Activated CD8-positive, alpha-beta T cell treated with anti-CD3 and anti-CD28 coated beads for 36 hours (primary cell): ENCODE measurements around the gene RPL36A. TPM values are rescaled to one million over a fixed set of nuclear protein-coding genes. Genes with fewer than 3 reads are reported as not detected.

Experiments used
- ATAC-seq: fragments of 200-7000 bp; cut with Tn5 transposase; one replicate; pipeline ENCODE4 v1.10.0; 2021; ENCODE audit warnings: mild to moderate bottlenecking, moderate library complexity
- CTCF ChIA-PET: fragments of 350-600 bp; sonication (Branson Sonifier 250); formaldehyde crosslinking; loops from one replicate; lab custom pipeline; 2021; ENCODE audit warnings: antibody characterized with exemption; lab: Charles Lee
- POLR2A ChIA-PET: fragments of 350-600 bp; sonication (Branson Sonifier 250); formaldehyde crosslinking; loops from one replicate; lab custom pipeline; 2021; ENCODE audit warnings: antibody characterized with exemption; lab: Charles Lee
- DNase-seq: peaks from one replicate; pipeline ENCODE4 v3.0.0-alpha.2; 2020
- H3K27ac Mint-ChIP-seq: one replicate; pipeline ENCODE4 v1.8.0; 2021; ENCODE audit warnings: mild to moderate bottlenecking, mixed read lengths
- H3K27me3 Mint-ChIP-seq: one replicate; pipeline ENCODE4 v1.8.0; 2021; ENCODE audit warnings: mixed read lengths
- H3K36me3 Mint-ChIP-seq: one replicate; pipeline ENCODE4 v1.8.0; 2021; ENCODE audit warnings: low read depth, mixed read lengths
- H3K4me1 Mint-ChIP-seq: one replicate; pipeline ENCODE4 v1.8.0; 2021; ENCODE audit warnings: low read depth, mixed read lengths
- H3K4me3 Mint-ChIP-seq: one replicate; pipeline ENCODE4 v1.8.0; 2021; ENCODE audit warnings: mild to moderate bottlenecking, moderate library complexity, mixed read lengths
- H3K9me3 Mint-ChIP-seq: one replicate; pipeline ENCODE4 v1.8.0; 2021; ENCODE audit warnings: mixed read lengths
- CTCF ChIP-seq: fragments of 200-600 bp; IDR thresholded peaks from one replicate; pipeline ENCODE4 v1.8.0; 2022; ENCODE audit warnings: antibody characterized with exemption, mild to moderate bottlenecking
- intact Hi-C: fragments of 100-400 bp; cut with micrococcal nuclease; formaldehyde crosslinking; loops from one replicate; pipeline ENCODE4 v1.10.0; 2022
- total RNA-seq, 2 experiments: library from RNA; stranded (reverse); gene quantifications; one replicate each; pipeline ENCODE4 v1.2.3, GENCODE V29; 2021

The RPL36A gene
- total RNA-seq, 2 experiments from 2014 or later = 264 to 302 TPM

- ATAC-seq (no peak), DNase-seq (no peak)
- Mint-ChIP-seq H3K27ac (peak overlapping the region; percentile 86), H3K4me1 (peaks cover 49% of the 10 kb centered on the region), H3K36me3 (peaks cover 23% of the 10 kb centered on the region), H3K4me3 (peak overlapping the region; percentile 75), H3K9me3 (no peaks in the 10 kb centered on the region), H3K27me3 (no peaks in the 10 kb centered on the region)
- intact Hi-C loops = loop anchor here (10.0 kb wide), 1 partner anchor 178 kb away; no protein-coding TSS in a partner anchor
- no peak for TF ChIP-seq CTCF
- ChIA-PET CTCF (interaction anchor here (0.9 to 1.4 kb wide), 3 partner anchors 11 to 179 kb away, joined by 3 to 5 read pairs (median 5); partner anchors contain the start of gene RPL36A), POLR2A (interaction anchor here (0.6 to 3.7 kb wide), 2 partner anchors 26 to 336 kb away, joined by 4 to 23 read pairs; partner anchors contain the start of gene RPL36A)
Observed at GRCh38 chrX:101417190-101417589, 26.4 kb downstream of the RPL36A start.

- TF ChIP-seq CTCF = no peak
- peak overlapping the region; percentile 75 for H3K4me3 Mint-ChIP-seq
- H3K4me1 Mint-ChIP-seq = peaks cover 39% of the 10 kb centered on the region
- H3K9me3 Mint-ChIP-seq = no peaks in the 10 kb centered on the region
- CTCF ChIA-PET = interaction anchor here (0.9 to 1.6 kb wide), 4 partner anchors 9 to 176 kb away, joined by 3 to 5 read pairs (median 4); partner anchors contain the start of gene RPL36A
- H3K27ac Mint-ChIP-seq = peak overlapping the region; percentile 86
- ATAC-seq (peak; percentile 47), DNase-seq (peak; percentile 39)
- intact Hi-C loops = loop anchor here (10.0 kb wide), 1 partner anchor 177 kb away; no protein-coding TSS in a partner anchor
- POLR2A ChIA-PET = interaction anchor here (1.0 to 3.7 kb wide), 5 partner anchors 10 to 27 kb away, joined by 3 to 23 read pairs (median 3); partner anchors contain the start of genes HNRNPH2 and RPL36A
- no peaks in the 10 kb centered on the region for H3K27me3 Mint-ChIP-seq
- H3K36me3 Mint-ChIP-seq = peaks cover 13% of the 10 kb centered on the region
Observed at GRCh38 chrX:101417981-101418841, 27.4 kb downstream of the RPL36A start.

- no peak overlapping the region for H3K27ac Mint-ChIP-seq
- TF ChIP-seq CTCF = no peak
- intact Hi-C loops = loop anchor here (10.0 kb wide), 1 partner anchor 175 kb away; no protein-coding TSS in a partner anchor
- peak overlapping the region; percentile 75 for H3K4me3 Mint-ChIP-seq
- DNase-seq = no peak
- CTCF ChIA-PET = interaction anchor here (1.6 kb wide), 1 partner anchor 175 kb away, joined by 3 read pairs; no protein-coding TSS in a partner anchor
- H3K36me3 Mint-ChIP-seq = peaks cover 13% of the 10 kb centered on the region
- no peak for ATAC-seq
- peaks cover 34% of the 10 kb centered on the region for H3K4me1 Mint-ChIP-seq
- POLR2A ChIA-PET = interaction anchor here (1.0 kb wide), 1 partner anchor 28 kb away, joined by 3 read pairs; the partner anchor contains the start of gene RPL36A
- H3K9me3 Mint-ChIP-seq = no peaks in the 10 kb centered on the region
- no peaks in the 10 kb centered on the region for H3K27me3 Mint-ChIP-seq
Observed at GRCh38 chrX:101419489-101419888, 28.7 kb downstream of the RPL36A start.

- no peaks in the 10 kb centered on the region for H3K9me3 Mint-ChIP-seq
- H3K4me3 Mint-ChIP-seq = no peak overlapping the region
- no peak for ATAC-seq
Observed at GRCh38 chrX:101427954-101428353, 37.1 kb downstream of the RPL36A start.

More at GRCh38 chrX:101427954-101428353, 37.1 kb downstream of the RPL36A start:
- no peak for TF ChIP-seq CTCF
- ChIA-PET POLR2A (interaction anchor here (1.0 kb wide), 1 partner anchor 10 kb away, joined by 3 read pairs; no protein-coding TSS in a partner anchor), CTCF (interaction anchor here (1.2 kb wide), 1 partner anchor 12 kb away, joined by 5 read pairs; no protein-coding TSS in a partner anchor)
- no peaks in the 10 kb centered on the region for H3K27me3 Mint-ChIP-seq
- no peak overlapping the region for H3K27ac Mint-ChIP-seq
- no peak for DNase-seq
- H3K4me1 Mint-ChIP-seq = peaks cover 12% of the 10 kb centered on the region
- H3K36me3 Mint-ChIP-seq = peaks cover 32% of the 10 kb centered on the region
- intact Hi-C loops = no loop called here
